GM18505 (cell line): ENCODE data around the gene PNMA8B.
"Not testable (repeated sequence)": the region's sequence is repeated elsewhere in the genome, so short reads cannot be mapped to it uniquely, and the experiment has no call there.

ENCODE experiments used
- ATAC-seq: cut with Tn5 transposase; IDR thresholded peaks from one replicate; pipeline ENCODE4 v1.9.1; 2021; ENCODE audit not compliant: unreplicated experiment
- POLR2A ChIP-seq: IDR thresholded peaks from 4 replicates; pipeline ENCODE4 v1.6.1; 2011; ENCODE audit warnings: borderline replicate concordance; ENCODE audit not compliant: insufficient read depth, insufficient read length; ENCODE audit errors: extremely low read depth

PNMA8B gene

GRCh38 chr19:46521241-46521868, 25.7 kb upstream of the PNMA8B start:
- no peak for ATAC-seq
- no peak for TF ChIP-seq POLR2A

- ATAC-seq = no peak
- TF ChIP-seq POLR2A = no peak
Measured at GRCh38 chr19:46520616-46521015, 24.9 kb upstream of the PNMA8B start.

GRCh38 chr19:46517471-46517870, 21.8 kb upstream of the PNMA8B start:
- TF ChIP-seq POLR2A = no peak
- ATAC-seq = no peak

- ATAC-seq = no peak
- TF ChIP-seq POLR2A = no peak
Measured at GRCh38 chr19:46515879-46516350, 20.2 kb upstream of the PNMA8B start.

- TF ChIP-seq POLR2A = no peak
- no peak for ATAC-seq
Measured at GRCh38 chr19:46515290-46515609, 19.6 kb upstream of the PNMA8B start.

GRCh38 chr19:46514589-46515289, 19.1 kb upstream of the PNMA8B start:
- no peak for ATAC-seq
- no peak for TF ChIP-seq POLR2A

- ATAC-seq = no peak
- TF ChIP-seq POLR2A = no peak
Measured at GRCh38 chr19:46513461-46514236, 18.0 kb upstream of the PNMA8B start.

GRCh38 chr19:46511237-46511636, 15.6 kb upstream of the PNMA8B start:
- no peak for ATAC-seq
- TF ChIP-seq POLR2A = no peak

- ATAC-seq = no peak
- no peak for TF ChIP-seq POLR2A
Measured at GRCh38 chr19:46508206-46508605, 12.5 kb upstream of the PNMA8B start.

- TF ChIP-seq POLR2A = no peak
- no peak for ATAC-seq
Measured at GRCh38 chr19:46503848-46504453, 8.3 kb upstream of the PNMA8B start.

GRCh38 chr19:46502891-46503290, 7.2 kb upstream of the PNMA8B start:
- ATAC-seq = no peak
- TF ChIP-seq POLR2A = no peak

- no peak for ATAC-seq
- TF ChIP-seq POLR2A = no peak
Measured at GRCh38 chr19:46499692-46500091, 4.0 kb upstream of the PNMA8B start.

- TF ChIP-seq POLR2A = no peak
- no peak for ATAC-seq
Measured at GRCh38 chr19:46497773-46498172, 2.1 kb upstream of the PNMA8B start.

GRCh38 chr19:46496886-46497285, 1.2 kb upstream of the PNMA8B start:
- ATAC-seq = not testable (repeated sequence)

- ATAC-seq = no peak
- no peak for TF ChIP-seq POLR2A
Measured at GRCh38 chr19:46496304-46496703, 637 bp upstream of the PNMA8B start.
